ENCODE measurements around the gene RASGRP4.
"Not testable (repeated sequence)": the region's sequence is repeated elsewhere in the genome, so short reads cannot be mapped to it uniquely, and the experiment has no call there.

The RASGRP4 gene

GRCh38 chr19:38375098-38375493 is 50.9 kb downstream of the RASGRP4 start:
- no peak for DNase-seq (ENCODE audit: low read depth in 1 of 2, low spot score in 1 of 2)

GRCh38 chr19:38374332-38375097 is 51.5 kb downstream of the RASGRP4 start, which contains the start of gene PSMD8:
Gene PSMD8, plus strand, starts transcription at chr19:38374571. Its CDS starts 31 bp downstream, at chr19:38374602.
- DNase-seq (ENCODE audit: low read depth in 1 of 2, low spot score in 1 of 2): peak; percentile 95 to 98

GRCh38 chr19:38373907-38374331 is 52.1 kb downstream of the RASGRP4 start:
- no peak for DNase-seq (ENCODE audit: low read depth in 1 of 2, low spot score in 1 of 2)

- no peak for DNase-seq (ENCODE audit: low read depth in 1 of 2, low spot score in 1 of 2)
Measured at GRCh38 chr19:38371081-38371480, 54.9 kb downstream of the RASGRP4 start.

GRCh38 chr19:38370299-38370698 is 55.7 kb downstream of the RASGRP4 start:
- DNase-seq (ENCODE audit: low read depth in 1 of 2, low spot score in 1 of 2): no peak

- no peak for DNase-seq (ENCODE audit: low read depth in 1 of 2, low spot score in 1 of 2)
Measured at GRCh38 chr19:38369584-38369983, 56.4 kb downstream of the RASGRP4 start.

GRCh38 chr19:38367041-38367440 is 59.0 kb downstream of the RASGRP4 start:
- DNase-seq (ENCODE audit: low read depth in 1 of 2, low spot score in 1 of 2): no peak

GRCh38 chr19:38362946-38363688 is 62.9 kb downstream of the RASGRP4 start:
- not testable (repeated sequence) for DNase-seq (ENCODE audit: low read depth in 1 of 2, low spot score in 1 of 2)

- peak; percentile 40 to 50 for DNase-seq (ENCODE audit: low read depth in 1 of 2, low spot score in 1 of 2)
Measured at GRCh38 chr19:38362076-38362945, 63.7 kb downstream of the RASGRP4 start.

- peak; percentile 22 to 47 for DNase-seq (ENCODE audit: low read depth in 1 of 2, low spot score in 1 of 2)
Measured at GRCh38 chr19:38361633-38362075, 64.4 kb downstream of the RASGRP4 start.

- no peak for DNase-seq (ENCODE audit: low read depth in 1 of 2, low spot score in 1 of 2)
Measured at GRCh38 chr19:38360839-38361631, 65.0 kb downstream of the RASGRP4 start.

- no peak for DNase-seq (ENCODE audit: low read depth in 1 of 2, low spot score in 1 of 2)
Measured at GRCh38 chr19:38360351-38360750, 65.7 kb downstream of the RASGRP4 start.

GRCh38 chr19:38359242-38360021 is 66.6 kb downstream of the RASGRP4 start:
- DNase-seq (ENCODE audit: low read depth in 1 of 2, low spot score in 1 of 2): no peak
